ENCODE data around the gene PDE10A. TPM values are rescaled to one million over a fixed set of nuclear protein-coding genes. Genes with fewer than 3 reads are reported as not detected.

Gene PDE10A
- total and polyA plus RNA-seq, 2 of the 8 experiments (the other 6 are each of a cell fraction or from before 2014, with no cell fraction given) = 1.1 to 2.4 TPM

DNA sequence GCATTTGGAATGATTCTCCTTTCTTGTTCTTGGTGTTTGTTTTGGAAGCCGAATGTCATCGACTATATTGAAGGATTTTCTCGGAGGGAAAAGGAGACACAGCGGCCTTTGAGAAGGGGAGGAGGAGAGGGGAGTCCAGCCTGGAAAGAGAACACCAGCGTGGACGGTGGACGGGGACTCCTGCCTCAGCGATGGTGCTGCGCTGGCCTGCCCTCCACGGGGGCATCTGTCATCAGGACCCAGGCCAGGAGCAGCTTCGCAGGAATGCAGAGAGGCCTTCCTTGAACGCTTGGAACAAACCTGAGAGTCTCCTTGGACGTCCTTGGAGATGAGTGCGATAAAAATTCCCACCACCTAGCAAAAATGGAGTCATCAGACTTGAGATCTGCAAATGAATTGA lies 345.3 kb downstream of the PDE10A start:
- CTCF ChIA-PET (ENCODE audit: partially characterized antibody) = no interaction called here
- POLR2A ChIA-PET (ENCODE audit: partially characterized antibody) = no interaction called here
- no peak for TF ChIP-seq ZNF274 (IDR thresholded peaks at IDR 0.05; ENCODE audit: borderline replicate concordance, extremely low read depth, low read length)
- TF ChIP-seq RNF2 (IDR thresholded peaks at IDR 0.05; ENCODE audit: borderline replicate concordance, low read depth, low read length, missing control alignments, poor library complexity, severe bottlenecking) = no peak
- TF ChIP-seq YY1 (IDR thresholded peaks at IDR 0.05; ENCODE audit: low read depth, low read length) = no peak
- TF ChIP-seq SP1 (IDR thresholded peaks at IDR 0.05; ENCODE audit: low read depth, low read length) = no peak
- TF ChIP-seq POU5F1 (IDR thresholded peaks at IDR 0.05; ENCODE audit: low read depth, low read length) = no peak
- TF ChIP-seq HDAC6 (IDR thresholded peaks at IDR 0.05; ENCODE audit: low read depth, low read length) = no peak
- TF ChIP-seq EP300 (IDR thresholded peaks at IDR 0.05; ENCODE audit: borderline replicate concordance in 1 of 2, low read depth in 2 of 2, low read length in 2 of 2) = no peak
- no peak for TF ChIP-seq CTBP2 (IDR thresholded peaks at IDR 0.05; ENCODE audit: borderline replicate concordance, insufficient read depth, insufficient read length, low read length)
- no peak for TF ChIP-seq HDAC2 (IDR thresholded peaks at IDR 0.05; ENCODE audit: borderline replicate concordance in 1 of 2, low read depth in 2 of 2, low read length in 2 of 2)
- no peak for TF ChIP-seq E2F6 (IDR thresholded peaks at IDR 0.05)
- TF ChIP-seq KDM1A (IDR thresholded peaks at IDR 0.05; ENCODE audit: borderline replicate concordance, low read length) = no peak
- no peak for TF ChIP-seq ATF3 (IDR thresholded peaks at IDR 0.05; ENCODE audit: insufficient read depth, low read depth, low read length)

More for the DNA sequence above, 345.3 kb downstream of the PDE10A start:
- no peak for FAIRE-seq
- Histone ChIP-seq H2BK5ac (ENCODE audit: low read depth, low read length) (no peak overlapping the region), H4K5ac (ENCODE audit: insufficient read length, low read depth, low read length) (no peak overlapping the region), H3K79me1 (ENCODE audit: low read depth, low read length) (no peaks in the 10 kb centered on the region), H3K4me2 (ENCODE audit: insufficient read depth in 1 of 2, low read depth in 2 of 2, low read length in 2 of 2) (no peak overlapping the region), H2BK20ac (ENCODE audit: low read length) (no peak overlapping the region), H2BK120ac (replicated peaks; ENCODE audit: low read depth, low read length) (no peak overlapping the region), H3K4me3 (ENCODE audit: extremely low read depth in 1 of 4, insufficient read depth in 2 of 4, low read depth in 3 of 4, low read length in 4 of 4) (no peak overlapping the region), H2AFZ (ENCODE audit: low read length) (no peak overlapping the region), H3K79me2 (ENCODE audit: control insufficient read depth in 1 of 2, insufficient read depth in 2 of 2, low read length in 2 of 2) (no peaks in the 10 kb centered on the region), H3K9me3 (ENCODE audit: insufficient read depth in 2 of 2, low read depth in 1 of 2, low read length in 1 of 2) (peaks cover 11 to 19% of the 10 kb centered on the region in 2 experiments), H3K56ac (replicated peaks; ENCODE audit: insufficient read length, low read depth, low read length) (no peak overlapping the region), H3K27me3 (replicated peaks in 1 of 4; ENCODE audit: control insufficient read depth in 3 of 4, extremely low read depth in 1 of 4, insufficient read depth in 3 of 4, low read length in 3 of 4) (no peaks in the 10 kb centered on the region), H4K91ac (replicated peaks; ENCODE audit: insufficient read length, low read length) (no peak overlapping the region), H4K8ac (ENCODE audit: extremely low read depth, insufficient read depth, low read length) (no peak overlapping the region), H3K18ac (ENCODE audit: extremely low read depth, low read length) (no peak overlapping the region), H3K14ac (ENCODE audit: insufficient read length) (no peak overlapping the region), H2BK15ac (ENCODE audit: low read length) (no peak overlapping the region), H3K23me2 (ENCODE audit: low read depth, low read length) (no peaks in the 10 kb centered on the region), H2AK5ac (ENCODE audit: low read depth, low read length) (no peak overlapping the region), H3K23ac (ENCODE audit: insufficient read length) (no peak overlapping the region), H3K4me1 (replicated peaks in 1 of 4; ENCODE audit: control insufficient read depth in 3 of 4, insufficient read depth in 4 of 4, low read length in 3 of 4) (no peaks in the 10 kb centered on the region), H2BK12ac (ENCODE audit: low read depth, low read length) (no peak overlapping the region), H3K27ac (ENCODE audit: low read depth, low read length) (no peak overlapping the region), H3K36me3 (ENCODE audit: control insufficient read depth in 2 of 4, insufficient read depth in 4 of 4, low read length in 3 of 4) (no peaks in the 10 kb centered on the region), H4K20me1 (replicated peaks in 1 of 2; ENCODE audit: control insufficient read depth in 1 of 2, insufficient read depth in 2 of 2, low read length in 2 of 2) (no peaks in the 10 kb centered on the region), H3K4ac (replicated peaks; ENCODE audit: insufficient read length, low read depth, low read length) (no peak overlapping the region), H3K9ac (replicated peaks in 1 of 4; ENCODE audit: extremely low read depth in 1 of 4, low read depth in 3 of 4, low read length in 3 of 4) (no peak overlapping the region)
- no peak for DNase-seq (ENCODE audit: low read depth in 1 of 2, low spot score in 2 of 2)
- 88% methylated on average over 13 of the region's 14 CpGs; no CpG with 5 or more reads in 1 of the 2 experiments for WGBS, 2 experiments (ENCODE audit: extremely low coverage in 1 of 2, insufficient coverage in 1 of 2, insufficient read length in 1 of 2, insufficient replicate concordance in 2 of 2, low coverage in 1 of 2, low lambda C conversion rate in 2 of 2, missing lambda C conversion rate in 1 of 2)
